Measurements from ENCODE around the gene LRP8. TPM values are rescaled to one million over a fixed set of nuclear protein-coding genes. Genes with fewer than 3 reads are reported as not detected.

The LRP8 gene
- total and polyA plus RNA-seq, 2 donors (not counting 1 experiment from before 2014, with no cell fraction given) = 7.8 to 9.4 TPM

DNA sequence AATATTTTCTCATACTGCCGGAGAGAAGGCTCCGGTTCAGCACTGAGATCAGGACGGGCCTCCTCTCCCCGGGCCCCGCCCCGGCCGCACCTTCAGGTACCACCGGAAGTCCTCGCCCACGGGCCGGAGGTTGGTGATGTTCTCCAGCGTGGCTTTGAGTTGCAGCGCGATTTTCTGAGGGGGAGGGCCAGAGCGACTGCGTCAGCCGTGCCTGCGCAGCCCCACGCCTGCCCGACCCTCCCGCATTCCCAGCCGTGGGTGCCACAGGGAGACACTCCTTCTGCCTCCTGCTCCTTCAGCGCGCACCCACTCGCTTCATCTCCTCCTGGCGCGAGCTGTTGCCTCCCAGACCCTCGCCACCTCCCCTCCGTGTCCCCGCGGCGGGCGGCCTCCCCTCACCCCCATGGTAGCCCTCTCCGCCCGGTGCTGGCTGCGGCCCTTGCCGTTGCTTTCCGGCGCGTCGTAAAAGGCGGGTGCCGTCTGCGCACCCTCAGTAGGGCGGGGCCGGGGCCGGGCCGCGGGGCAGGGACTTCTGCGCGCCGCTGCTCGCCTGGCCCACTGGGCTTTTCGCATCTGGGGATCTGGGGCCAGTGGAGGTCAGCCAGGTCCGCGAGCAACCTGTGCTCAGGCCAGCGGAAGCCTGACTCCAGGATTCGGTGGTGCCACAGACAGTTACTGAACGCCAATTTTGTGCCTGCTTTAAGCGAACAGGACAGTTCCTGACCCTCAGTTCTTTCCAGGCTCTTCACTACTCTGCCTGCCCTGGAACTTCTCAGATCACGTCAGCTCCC is 107.5 kb downstream of the LRP8 start, which contains the start of gene CZIB:
TSS of gene CZIB (minus strand) at position 464 of the 791 bp plus-strand sequence. CDS start at position 405, 59 bp downstream.
- H3K9ac ChIP-seq (ENCODE audit: low read length) = peak within 1 kb of the TSS; percentile 94
- WGBS (ENCODE audit: insufficient coverage) = under 1% methylated on average over 60 of the region's 61 CpGs
- ATAC-seq (ENCODE audit: low read depth) = peak; percentile 92
- H3K27ac ChIP-seq (ENCODE audit: low read length in 2 of 2) = peak within 1 kb of the TSS; percentile 85 to 87
- ChIA-PET CTCF (no interaction called here), POLR2A (interaction anchor here (1.7 kb wide), 1 partner anchor 18 kb away, joined by 4 read pairs; the partner anchor contains the start of gene MAGOH)
- H3K27me3 ChIP-seq (replicated peaks in 1 of 4; ENCODE audit: control extremely low read depth in 1 of 4, control insufficient read depth in 3 of 4, insufficient read depth in 4 of 4, low read length in 3 of 4) = no peaks in the 10 kb centered on the region
- peak within 1 kb of the TSS; percentile 95 for H2AFZ ChIP-seq (ENCODE audit: insufficient read depth, low read depth, low read length, poor library complexity, severe bottlenecking)
- peaks cover 20% of the 10 kb centered on the region for H3K4me1 Mint-ChIP-seq
- H3K4me3 ChIP-seq (ENCODE audit: control extremely low read depth in 1 of 5, extremely low read depth in 1 of 5, insufficient read depth in 1 of 5, low read depth in 2 of 5, low read length in 4 of 5) = peak within 1 kb of the TSS; percentile 43 to 91 (median 66)
- peak; percentile 96 for DNase-seq
- peaks cover 23% of the 10 kb centered on the region for H3K79me2 ChIP-seq (ENCODE audit: control insufficient read depth, insufficient read depth, low read length)
- intact Hi-C loops (cut with micrococcal nuclease) = loop anchor here (1.0 to 5.0 kb wide), 4 partner anchors 18 to 617 kb away; partner anchors contain the start of genes CPT2, MAGOH and NDC1
- H3K4me1 ChIP-seq (ENCODE audit: control insufficient read depth in 2 of 2, insufficient read depth in 2 of 2, low read length in 2 of 2) = peaks cover 13 to 17% of the 10 kb centered on the region in 2 donors
- H4K20me1 ChIP-seq (ENCODE audit: control insufficient read depth, insufficient read depth, low read length, poor library complexity, severe bottlenecking) = no peaks in the 10 kb centered on the region
- H3K27ac Mint-ChIP-seq = peak within 1 kb of the TSS; percentile 99
- H3K4me2 ChIP-seq (replicated peaks; ENCODE audit: low read depth, low read length, poor library complexity, severe bottlenecking) = peak within 1 kb of the TSS; percentile 81
- H3K9me3 Mint-ChIP-seq (ENCODE audit: insufficient read depth) = no peaks in the 10 kb centered on the region
- no peak for TF ChIP-seq EZH2 (IDR thresholded peaks at IDR 0.05; ENCODE audit: borderline replicate concordance, insufficient read depth, low read depth, low read length, poor library complexity, severe bottlenecking)
- TF ChIP-seq, protein P1, sequence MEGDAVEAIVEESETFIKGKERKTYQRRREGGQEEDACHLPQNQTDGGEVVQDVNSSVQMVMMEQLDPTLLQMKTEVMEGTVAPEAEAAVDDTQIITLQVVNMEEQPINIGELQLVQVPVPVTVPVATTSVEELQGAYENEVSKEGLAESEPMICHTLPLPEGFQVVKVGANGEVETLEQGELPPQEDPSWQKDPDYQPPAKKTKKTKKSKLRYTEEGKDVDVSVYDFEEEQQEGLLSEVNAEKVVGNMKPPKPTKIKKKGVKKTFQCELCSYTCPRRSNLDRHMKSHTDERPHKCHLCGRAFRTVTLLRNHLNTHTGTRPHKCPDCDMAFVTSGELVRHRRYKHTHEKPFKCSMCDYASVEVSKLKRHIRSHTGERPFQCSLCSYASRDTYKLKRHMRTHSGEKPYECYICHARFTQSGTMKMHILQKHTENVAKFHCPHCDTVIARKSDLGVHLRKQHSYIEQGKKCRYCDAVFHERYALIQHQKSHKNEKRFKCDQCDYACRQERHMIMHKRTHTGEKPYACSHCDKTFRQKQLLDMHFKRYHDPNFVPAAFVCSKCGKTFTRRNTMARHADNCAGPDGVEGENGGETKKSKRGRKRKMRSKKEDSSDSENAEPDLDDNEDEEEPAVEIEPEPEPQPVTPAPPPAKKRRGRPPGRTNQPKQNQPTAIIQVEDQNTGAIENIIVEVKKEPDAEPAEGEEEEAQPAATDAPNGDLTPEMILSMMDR (IDR thresholded peaks at IDR 0.05) = no peak
- no peaks in the 10 kb centered on the region for H3K27me3 Mint-ChIP-seq
- no peaks in the 10 kb centered on the region for H3K9me3 ChIP-seq (ENCODE audit: control extremely low read depth in 1 of 3, control insufficient read depth in 2 of 3, insufficient read depth in 1 of 3, low read length in 2 of 3)
- H3K36me3 ChIP-seq (replicated peaks in 1 of 2; ENCODE audit: control extremely low read depth in 1 of 2, control insufficient read depth in 1 of 2, extremely low read depth in 1 of 2, insufficient read depth in 2 of 2, low read length in 1 of 2) = peaks cover 0 to 8% of the 10 kb centered on the region in 2 experiments
- H3K4me3 Mint-ChIP-seq = peak within 1 kb of the TSS; percentile 97

Measured in B cell (primary cell).